Measurements from ENCODE around the gene RPA3. TPM values are rescaled to one million over a fixed set of nuclear protein-coding genes. Genes with fewer than 3 reads are reported as not detected.
A peak's percentile ranks its signal among the peaks of the same experiment; 100 is the strongest.
"Not testable (repeated sequence)": the region's sequence is repeated elsewhere in the genome, so short reads cannot be mapped to it uniquely, and the experiment has no call there.

The RPA3 gene
- polyA plus RNA-seq, 3 donors = 54.5 to 77.2 (median 63.3) TPM

GRCh38 chr7:7662527-7662926 lies 55.9 kb downstream of the RPA3 start:
- DNase-seq (ENCODE audit: low read depth in 3 of 3, low spot score in 2 of 3) = no peak

DNA sequence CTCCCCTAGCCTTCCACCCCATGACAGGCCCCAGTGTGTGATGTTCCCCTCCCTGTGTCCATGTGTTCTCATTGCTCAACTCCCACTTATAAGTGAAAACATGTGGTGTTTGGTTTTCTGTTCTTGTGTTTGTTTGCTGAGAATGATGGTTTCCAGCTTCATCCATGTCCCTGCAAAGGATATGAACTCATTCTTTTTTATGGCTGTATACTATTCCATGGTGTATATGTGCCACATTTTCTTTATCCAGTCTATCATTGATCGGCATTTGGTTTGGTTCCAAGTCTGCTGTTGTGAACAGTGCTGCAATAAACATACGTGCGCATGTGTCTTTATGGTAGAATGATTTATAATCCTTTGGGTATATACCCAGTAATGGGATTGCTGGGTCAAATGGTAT lies 61.9 kb downstream of the RPA3 start:
- not testable (repeated sequence) for DNase-seq (ENCODE audit: low read depth in 3 of 3, low spot score in 2 of 3)

DNA sequence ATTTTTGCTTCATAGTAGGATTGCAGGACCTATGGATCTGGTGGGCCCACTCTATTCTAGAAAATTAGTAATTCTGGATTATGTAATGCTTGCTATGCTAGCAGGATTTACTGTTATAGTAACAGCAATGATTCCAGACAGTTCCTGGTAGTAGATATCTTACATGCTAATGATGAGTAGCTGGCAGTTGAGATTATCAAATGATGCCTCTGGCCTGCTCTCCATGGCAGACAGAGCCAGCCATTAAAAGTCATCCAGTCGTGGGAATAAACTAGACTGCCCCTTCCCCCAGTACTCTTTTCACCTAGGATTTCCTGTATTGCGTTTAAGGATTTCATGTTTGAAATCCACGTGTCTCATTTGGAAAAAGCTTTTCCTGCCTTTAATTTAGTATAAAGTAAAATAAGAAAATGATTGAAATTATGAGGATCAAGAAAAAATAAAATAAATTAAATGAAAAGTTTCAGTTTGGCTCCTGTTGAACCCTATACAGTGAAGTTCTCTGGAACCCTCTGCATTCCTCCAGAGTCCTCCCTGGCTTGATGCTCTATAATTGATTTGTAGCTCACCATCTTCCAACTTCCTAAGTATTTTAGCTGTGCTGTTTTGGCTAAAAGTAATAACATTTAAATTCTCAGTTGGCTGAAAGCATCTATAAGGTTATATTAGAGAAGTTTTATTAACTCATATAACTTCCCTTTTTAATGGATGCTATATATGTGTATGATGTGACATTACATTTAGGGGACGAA lies 63.3 kb downstream of the RPA3 start:
- DNase-seq (ENCODE audit: low read depth in 3 of 3, low spot score in 2 of 3) = no peak

GRCh38 chr7:7653593-7654187 lies 64.7 kb downstream of the RPA3 start:
- DNase-seq (ENCODE audit: low read depth in 3 of 3, low spot score in 2 of 3) = no peak

DNA sequence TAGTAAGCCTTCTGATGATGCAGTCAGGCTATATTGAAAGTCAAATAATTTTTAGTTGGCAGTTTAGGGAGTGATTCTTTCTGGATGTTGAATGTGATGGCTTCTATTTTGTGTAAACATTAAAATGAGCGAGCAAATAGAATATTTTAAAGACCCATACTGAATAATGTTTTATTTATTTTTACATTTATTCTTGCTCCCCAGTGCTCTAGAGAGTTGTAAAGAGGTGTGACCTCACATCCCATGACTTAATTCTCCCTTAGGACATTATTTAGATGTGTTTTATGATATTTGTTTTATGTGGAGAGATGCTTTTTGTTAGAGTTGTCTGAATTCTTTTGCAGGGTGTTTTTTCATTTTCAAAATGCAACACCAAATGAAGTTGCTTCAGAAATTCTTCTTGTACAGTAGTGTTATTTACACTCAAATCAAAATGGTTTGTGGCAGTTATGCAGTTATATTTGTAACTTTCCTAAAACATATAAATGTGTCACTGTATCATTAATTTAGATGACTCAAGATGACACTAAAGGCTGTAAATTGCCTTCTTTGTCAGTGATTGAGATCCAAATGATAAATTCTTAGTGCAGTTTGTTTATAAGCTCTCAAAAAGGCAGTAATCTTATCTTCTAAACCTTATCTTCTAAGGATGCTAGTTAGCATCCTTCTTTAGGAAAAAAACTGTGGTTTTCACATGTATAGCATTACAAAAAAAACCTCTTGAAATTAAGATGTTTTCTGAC lies 65.4 kb downstream of the RPA3 start:
- DNase-seq (ENCODE audit: low read depth in 3 of 3, low spot score in 2 of 3) = no peak

- no peak for DNase-seq (ENCODE audit: low read depth in 3 of 3, low spot score in 2 of 3)
Measured at GRCh38 chr7:7651479-7651878, 66.9 kb downstream of the RPA3 start.

DNA sequence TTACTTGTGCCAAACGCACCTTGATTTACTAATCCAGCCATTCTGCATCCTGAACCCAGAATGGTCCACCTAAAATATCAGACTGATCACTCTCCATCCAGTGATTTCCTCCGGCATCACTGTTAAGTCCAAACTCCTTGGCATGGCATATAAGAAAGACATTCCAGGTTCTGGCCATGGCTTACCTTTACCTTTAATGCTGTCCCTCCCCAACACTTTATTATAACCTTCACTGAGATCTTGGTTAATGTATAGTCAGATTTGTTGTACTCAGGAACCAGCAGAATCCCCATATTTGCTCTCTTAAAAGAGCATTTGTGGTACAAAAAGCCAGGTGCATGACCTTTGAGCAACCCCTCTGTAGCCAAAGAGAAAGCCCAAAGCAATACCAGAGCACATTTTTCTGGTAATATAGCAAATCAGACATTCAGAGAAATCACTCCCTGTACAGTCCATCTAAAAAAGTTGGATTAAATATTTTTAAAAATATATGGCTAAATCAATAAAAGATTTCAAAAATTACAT lies 67.7 kb downstream of the RPA3 start:
- no peak for DNase-seq (ENCODE audit: low read depth in 3 of 3, low spot score in 2 of 3)

GRCh38 chr7:7647495-7648036 lies 70.8 kb downstream of the RPA3 start:
- DNase-seq (ENCODE audit: low read depth in 3 of 3, low spot score in 2 of 3) = no peak

DNA sequence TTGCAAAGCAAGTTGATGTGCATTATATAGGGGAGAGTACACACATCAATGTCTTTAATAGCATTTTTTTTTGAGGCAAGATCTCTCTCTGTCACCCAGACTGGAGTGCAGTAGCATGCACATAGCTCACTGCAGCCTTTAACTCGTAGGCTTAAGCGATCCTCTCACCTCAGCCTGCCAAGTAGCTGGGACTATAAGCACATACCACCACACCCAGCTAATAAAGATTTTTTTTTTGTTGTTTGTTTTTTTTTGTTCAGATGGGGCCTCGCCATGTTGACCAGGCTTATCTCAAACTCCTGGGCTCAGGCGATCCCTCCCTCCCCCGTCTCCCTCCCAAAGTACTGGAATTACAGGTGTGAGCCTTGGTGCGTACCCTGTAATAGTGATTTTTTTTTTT lies 76.3 kb downstream of the RPA3 start:
- DNase-seq (ENCODE audit: low read depth in 3 of 3, low spot score in 2 of 3) = no peak

DNA sequence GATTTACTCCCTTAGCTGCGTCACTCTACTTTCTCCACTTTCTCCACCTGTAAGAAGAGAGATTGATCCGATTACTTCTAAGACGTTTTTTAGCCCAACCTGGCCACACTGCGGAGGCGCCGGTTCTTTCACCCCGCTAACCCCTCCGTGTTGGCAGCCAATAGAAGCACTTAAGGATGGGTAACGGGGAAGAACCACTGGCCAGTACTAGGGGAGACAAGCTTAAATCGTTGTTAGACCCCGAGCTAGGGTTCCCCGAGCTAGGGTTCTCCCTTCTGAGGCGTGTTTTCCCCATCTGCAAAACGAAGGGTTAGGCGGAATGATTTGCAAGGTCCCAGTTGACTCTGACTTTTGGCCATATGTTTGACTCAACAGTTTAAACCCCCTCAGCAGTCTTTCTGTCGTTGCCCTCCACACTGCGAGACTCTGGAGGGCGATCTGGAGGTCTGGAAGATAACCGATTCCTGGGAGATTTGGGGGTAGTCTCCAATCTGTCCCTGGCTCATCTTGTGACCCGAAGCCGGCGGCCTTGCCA lies 77.2 kb downstream of the RPA3 start:
- peak in 2 of 3 donors; percentile 23 to 36 for DNase-seq (ENCODE audit: low read depth in 3 of 3, low spot score in 2 of 3)

- DNase-seq (ENCODE audit: low read depth in 3 of 3, low spot score in 2 of 3) = peak; percentile 96 to 98 (median 98)
Measured at GRCh38 chr7:7640221-7641128, 77.9 kb downstream of the RPA3 start, which contains the start of gene UMAD1. Gene UMAD1 (plus strand): TSS chr7:7640752. CDS start chr7:7673372, 32,620 bp downstream.

GRCh38 chr7:7639847-7640220 lies 78.6 kb downstream of the RPA3 start:
- peak in 1 of 3 donors; percentile 23 for DNase-seq (ENCODE audit: low read depth in 3 of 3, low spot score in 2 of 3)

- no peak for DNase-seq (ENCODE audit: low read depth in 3 of 3, low spot score in 2 of 3)
Measured at GRCh38 chr7:7639421-7639820, 79.0 kb downstream of the RPA3 start.

- DNase-seq (ENCODE audit: low read depth in 3 of 3, low spot score in 2 of 3) = no peak
Measured at GRCh38 chr7:7630626-7631329, 87.6 kb downstream of the RPA3 start.

GRCh38 chr7:7628476-7628875 lies 89.9 kb downstream of the RPA3 start:
- no peak for DNase-seq (ENCODE audit: low read depth in 3 of 3, low spot score in 2 of 3)

GRCh38 chr7:7620644-7621210 lies 97.7 kb downstream of the RPA3 start:
- no peak for DNase-seq (ENCODE audit: low read depth in 3 of 3, low spot score in 2 of 3)

DNA sequence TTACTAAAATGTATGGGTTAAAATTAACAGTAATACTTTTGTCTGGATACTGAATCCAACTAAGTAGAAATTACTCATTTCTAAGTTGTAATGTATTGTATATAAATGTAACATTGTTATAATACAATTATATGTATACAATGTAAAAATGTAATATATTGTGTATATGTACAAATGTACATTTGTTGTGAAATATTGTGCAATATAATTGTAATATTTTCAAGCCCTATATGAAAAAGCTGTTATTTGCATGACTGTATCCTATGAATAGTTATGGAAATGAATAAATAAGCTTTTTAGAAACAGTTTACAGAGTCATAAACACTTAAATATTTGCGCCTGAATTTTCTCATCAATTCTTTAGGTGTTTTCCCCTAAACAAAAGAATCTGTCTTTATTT lies 98.2 kb downstream of the RPA3 start:
- DNase-seq (ENCODE audit: low read depth in 3 of 3, low spot score in 2 of 3) = no peak

- DNase-seq (ENCODE audit: low read depth in 3 of 3, low spot score in 2 of 3) = no peak
Measured at GRCh38 chr7:7618410-7618809, 100.0 kb downstream of the RPA3 start.

- no peak for DNase-seq (ENCODE audit: low read depth in 3 of 3, low spot score in 2 of 3)
Measured at GRCh38 chr7:7617550-7617949, 100.9 kb downstream of the RPA3 start.
